Peyer's patch (tissue), 4 donors: ENCODE results near the gene FEZF2. TPM values are rescaled to one million over a fixed set of nuclear protein-coding genes. Genes with fewer than 3 reads are reported as not detected.

Experiments used
- DNase-seq, 3 donors: peaks; one replicate each; pipeline ENCODE4 v3.0.0-alpha.2; 2017 to 2019
- H3K27ac ChIP-seq, 4 donors: fragments of 200-600 bp; sonication (generic); one replicate each; pipeline ENCODE4 v1.5.1; 2016 to 2019
- H3K27me3 ChIP-seq, 2 donors: fragments of 200-600 bp; sonication (generic); one replicate each; pipeline ENCODE4 v1.5.1; 2019
- H3K36me3 ChIP-seq, 3 donors: fragments of 200-600 bp; sonication (generic); one replicate each; pipeline ENCODE4 v1.5.1; 2016 to 2019
- H3K4me1 ChIP-seq, 4 donors: fragments of 200-600 bp; sonication (generic); one replicate each; pipeline ENCODE4 v1.5.1; 2016 to 2019
- H3K4me3 ChIP-seq, 4 donors: fragments of 200-600 bp; sonication (generic); 1 replicate in 3 of 4; 2 replicates in 1 of 4; pipeline ENCODE4 v1.5.1; 2016 to 2019; ENCODE audit warnings: mild to moderate bottlenecking in 1 of 4
- H3K9me3 ChIP-seq, 4 donors: fragments of 200-600 bp; sonication (generic); one replicate each; pipeline ENCODE4 v1.5.1; 2016 to 2019; ENCODE audit warnings: mild to moderate bottlenecking in 1 of 4
- POLR2A ChIP-seq, 2 donors: fragments of 450-650 bp; IDR thresholded peaks; one replicate each; pipeline ENCODE4 v1.5.1; 2017; ENCODE audit warnings: antibody characterized with exemption in 2 of 2, mild to moderate bottlenecking in 2 of 2, moderate library complexity in 2 of 2
- total RNA-seq, 4 donors: library from RNA; depleted of rRNA; stranded (reverse); fragments of >200 nt; gene quantifications; one replicate each; pipeline ENCODE4 v1.1.0, GENCODE V29; 2016
- TF ChIP-seq, protein P1 (sequence below), 6 experiments: fragments of 450-650 bp in 4 of 6; fragments of 200-600 bp in 2 of 6; sonication (generic) in 1 of 6; IDR thresholded peaks; one replicate each; pipeline ENCODE4 v1.5.1; 2017 to 2019; ENCODE audit warnings: antibody characterized with exemption in 6 of 6, mild to moderate bottlenecking in 3 of 6, moderate library complexity in 1 of 6

FEZF2 gene
- not detected for total RNA-seq

DNA sequence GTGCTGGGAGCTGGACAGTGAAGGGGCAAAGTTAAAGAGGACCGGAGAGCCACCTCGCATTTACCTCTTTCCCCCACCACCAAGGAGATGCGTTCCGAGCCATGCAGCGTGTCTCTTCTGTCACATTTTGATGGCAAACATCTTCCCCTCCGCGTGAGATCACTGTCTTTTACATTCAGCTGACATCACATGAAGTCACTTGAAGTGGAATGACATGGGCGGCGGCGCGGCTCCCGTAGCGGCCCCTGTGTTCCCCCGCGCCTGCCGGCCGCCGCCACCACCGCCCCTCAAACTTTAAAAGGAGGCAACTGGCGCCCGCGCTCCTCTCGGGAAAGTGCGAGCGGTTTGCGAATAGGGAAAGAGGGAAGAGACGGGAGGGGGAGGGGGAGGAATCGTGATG, at the start of gene FEZF2:
Gene FEZF2, minus strand, starts transcription at position 336 of the 400 bp plus-strand sequence. CDS start 682 bp downstream, outside the sequence.
- Histone ChIP-seq H3K36me3 (no peaks in the 10 kb centered on the region), H3K4me1 (peaks cover 0 to 13% (median 0%) of the 10 kb centered on the region in 4 donors), H3K9me3 (no peaks in the 10 kb centered on the region), H3K4me3 (no peak within 1 kb of the TSS), H3K27ac (no peak within 1 kb of the TSS), H3K27me3 (peaks cover 0 to 40% of the 10 kb centered on the region in 2 donors)
- TF ChIP-seq, protein P1, sequence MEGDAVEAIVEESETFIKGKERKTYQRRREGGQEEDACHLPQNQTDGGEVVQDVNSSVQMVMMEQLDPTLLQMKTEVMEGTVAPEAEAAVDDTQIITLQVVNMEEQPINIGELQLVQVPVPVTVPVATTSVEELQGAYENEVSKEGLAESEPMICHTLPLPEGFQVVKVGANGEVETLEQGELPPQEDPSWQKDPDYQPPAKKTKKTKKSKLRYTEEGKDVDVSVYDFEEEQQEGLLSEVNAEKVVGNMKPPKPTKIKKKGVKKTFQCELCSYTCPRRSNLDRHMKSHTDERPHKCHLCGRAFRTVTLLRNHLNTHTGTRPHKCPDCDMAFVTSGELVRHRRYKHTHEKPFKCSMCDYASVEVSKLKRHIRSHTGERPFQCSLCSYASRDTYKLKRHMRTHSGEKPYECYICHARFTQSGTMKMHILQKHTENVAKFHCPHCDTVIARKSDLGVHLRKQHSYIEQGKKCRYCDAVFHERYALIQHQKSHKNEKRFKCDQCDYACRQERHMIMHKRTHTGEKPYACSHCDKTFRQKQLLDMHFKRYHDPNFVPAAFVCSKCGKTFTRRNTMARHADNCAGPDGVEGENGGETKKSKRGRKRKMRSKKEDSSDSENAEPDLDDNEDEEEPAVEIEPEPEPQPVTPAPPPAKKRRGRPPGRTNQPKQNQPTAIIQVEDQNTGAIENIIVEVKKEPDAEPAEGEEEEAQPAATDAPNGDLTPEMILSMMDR (IDR thresholded peaks at IDR 0.05): no peak
- no peak for TF ChIP-seq POLR2A (IDR thresholded peaks at IDR 0.05)
- DNase-seq: no peak

DNA sequence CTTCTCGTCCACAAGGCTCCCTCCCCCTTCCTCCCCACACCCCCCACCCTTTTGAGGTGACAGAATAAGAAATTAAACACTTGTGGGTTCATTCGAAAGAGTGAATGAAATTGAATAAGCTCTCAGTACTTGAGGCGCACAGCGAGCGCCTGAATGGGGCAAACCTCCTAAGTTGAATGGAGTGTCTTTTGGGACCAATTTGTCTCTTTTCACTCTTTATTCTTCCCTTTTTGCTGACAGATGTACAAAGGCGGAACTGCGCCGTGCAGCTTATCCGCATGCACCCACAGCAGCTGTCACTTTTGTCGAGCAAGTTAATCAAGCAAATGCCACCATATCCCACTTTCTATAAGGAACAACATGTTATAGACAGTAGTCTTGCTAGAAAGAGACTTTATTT, 47.9 kb upstream of the FEZF2 start:
- DNase-seq: no peak
- no peaks in the 10 kb centered on the region for H3K9me3 ChIP-seq
- no peak overlapping the region for H3K4me3 ChIP-seq
- no peaks in the 10 kb centered on the region for H3K27me3 ChIP-seq
- H3K27ac ChIP-seq: no peak overlapping the region
- no peaks in the 10 kb centered on the region for H3K36me3 ChIP-seq
- no peaks in the 10 kb centered on the region for H3K4me1 ChIP-seq
- TF ChIP-seq, protein P1 (IDR thresholded peaks at IDR 0.05): no peak
- TF ChIP-seq POLR2A (IDR thresholded peaks at IDR 0.05): no peak

DNA sequence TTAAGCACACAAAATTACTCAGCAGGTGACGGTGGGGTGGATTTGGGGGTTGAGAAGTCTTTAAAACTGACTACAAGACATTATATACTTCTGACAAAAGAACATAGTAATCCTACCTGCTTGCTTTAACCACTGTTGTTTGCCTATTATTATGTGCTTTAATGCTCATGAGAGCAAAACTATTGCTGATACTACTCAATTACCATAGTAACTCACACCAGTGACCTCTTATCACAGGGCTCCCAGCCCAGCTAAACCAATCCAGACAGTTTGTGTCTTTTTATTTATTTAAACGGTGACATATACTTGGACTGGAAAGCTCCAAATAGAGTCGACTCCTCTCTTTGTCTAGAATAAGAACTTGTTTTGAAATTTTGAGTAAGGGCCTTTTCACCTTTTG, 42.8 kb upstream of the FEZF2 start:
- no peak for TF ChIP-seq POLR2A (IDR thresholded peaks at IDR 0.05)
- TF ChIP-seq, protein P1 (IDR thresholded peaks at IDR 0.05): no peak
- no peak overlapping the region for H3K4me3 ChIP-seq
- no peaks in the 10 kb centered on the region for H3K9me3 ChIP-seq
- no peaks in the 10 kb centered on the region for H3K27me3 ChIP-seq
- H3K27ac ChIP-seq: no peak overlapping the region
- DNase-seq: no peak
- no peaks in the 10 kb centered on the region for H3K4me1 ChIP-seq
- no peaks in the 10 kb centered on the region for H3K36me3 ChIP-seq

DNA sequence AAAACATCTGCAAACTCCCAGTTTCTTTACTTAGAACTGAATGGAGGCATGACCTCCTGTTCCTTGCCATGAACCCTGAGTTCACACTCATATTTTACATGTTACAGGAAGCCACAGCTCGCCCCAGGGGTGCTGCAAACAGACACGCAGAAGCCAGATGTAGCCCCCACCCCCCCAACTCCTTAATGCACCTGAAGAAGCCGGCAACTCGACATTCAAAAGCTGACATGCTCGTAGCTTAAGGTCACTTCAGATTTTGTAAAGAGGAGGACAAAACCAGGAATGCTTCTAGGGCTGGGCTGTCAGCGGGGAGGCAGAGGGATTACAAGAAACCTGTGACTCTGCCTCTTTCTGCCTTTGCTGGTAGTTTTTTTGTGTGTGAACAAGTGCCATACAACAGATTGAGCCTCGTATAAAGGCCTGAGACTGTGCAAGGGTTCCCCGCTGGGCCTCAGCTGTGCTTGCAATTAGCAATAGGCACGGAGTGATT, 42.0 kb upstream of the FEZF2 start:
- no peak for DNase-seq
- Histone ChIP-seq H3K9me3 (no peaks in the 10 kb centered on the region), H3K4me3 (no peak overlapping the region), H3K36me3 (no peaks in the 10 kb centered on the region), H3K27ac (no peak overlapping the region), H3K4me1 (no peaks in the 10 kb centered on the region), H3K27me3 (no peaks in the 10 kb centered on the region)
- TF ChIP-seq POLR2A (IDR thresholded peaks at IDR 0.05): no peak
- TF ChIP-seq, protein P1 (IDR thresholded peaks at IDR 0.05): no peak

DNA sequence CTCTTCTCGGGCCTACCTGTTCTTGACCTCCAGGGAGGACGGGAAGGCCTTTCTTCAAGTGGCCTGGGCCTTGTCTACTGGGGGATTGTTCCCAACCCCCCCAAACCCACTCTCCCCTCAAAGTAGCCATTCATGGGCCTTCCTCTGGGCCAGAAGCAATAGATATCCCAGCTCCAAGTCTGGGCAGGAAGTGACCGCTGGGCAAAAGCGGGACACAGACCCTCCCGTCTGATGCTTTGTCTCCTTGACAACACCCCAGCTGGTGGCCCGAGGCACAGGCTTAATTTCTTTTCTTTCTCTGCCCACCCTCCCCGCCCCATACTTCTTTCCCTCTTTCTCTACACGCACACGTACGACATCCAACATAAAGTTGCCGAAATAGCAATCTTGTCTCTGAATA, 41.4 kb upstream of the FEZF2 start:
- DNase-seq: no peak
- H3K4me1 ChIP-seq: no peaks in the 10 kb centered on the region
- no peaks in the 10 kb centered on the region for H3K36me3 ChIP-seq
- no peak overlapping the region for H3K4me3 ChIP-seq
- no peaks in the 10 kb centered on the region for H3K27me3 ChIP-seq
- no peaks in the 10 kb centered on the region for H3K9me3 ChIP-seq
- TF ChIP-seq POLR2A (IDR thresholded peaks at IDR 0.05): no peak
- TF ChIP-seq, protein P1 (IDR thresholded peaks at IDR 0.05): no peak
- no peak overlapping the region for H3K27ac ChIP-seq

DNA sequence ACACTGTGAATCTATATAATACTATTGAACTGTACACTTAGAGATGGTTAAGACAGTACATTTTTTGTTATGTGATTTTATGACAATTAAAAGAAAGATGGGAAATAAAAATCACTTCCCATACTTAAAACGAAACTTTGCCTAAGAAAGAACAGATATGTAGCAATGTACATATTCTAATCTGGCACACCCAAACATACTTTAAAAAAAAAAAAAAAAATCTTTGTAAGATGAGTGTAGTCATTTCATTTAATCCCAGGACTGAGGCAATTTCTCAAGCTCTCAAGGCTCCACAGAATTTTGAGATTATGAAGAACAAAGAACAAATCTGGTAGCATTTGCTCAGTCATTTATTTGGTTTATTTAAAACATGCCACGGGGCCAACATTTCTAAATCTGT, 40.3 kb upstream of the FEZF2 start:
- Histone ChIP-seq H3K4me1 (no peaks in the 10 kb centered on the region), H3K9me3 (no peaks in the 10 kb centered on the region), H3K27ac (no peak overlapping the region), H3K36me3 (no peaks in the 10 kb centered on the region), H3K4me3 (no peak overlapping the region), H3K27me3 (no peaks in the 10 kb centered on the region)
- TF ChIP-seq, protein P1 (IDR thresholded peaks at IDR 0.05): no peak
- no peak for TF ChIP-seq POLR2A (IDR thresholded peaks at IDR 0.05)
- DNase-seq: no peak
